OCI-M2 (cell line): Measurements from ENCODE around the gene DUSP19.

Source experiments
- DNase-seq: peaks from one replicate; lab custom pipeline; 2025; ENCODE audit not compliant: unreplicated experiment; lab: John Stamatoyannopoulos, UW

Gene DUSP19

GRCh38 chr2:183124222-183124956, 45.8 kb downstream of the DUSP19 start, which contains the start of gene NUP35:
Gene NUP35, plus strand, starts transcription at chr2:183124443. Its CDS starts 15 bp downstream, at chr2:183124458.
- DNase-seq = peak; percentile 75

DNA sequence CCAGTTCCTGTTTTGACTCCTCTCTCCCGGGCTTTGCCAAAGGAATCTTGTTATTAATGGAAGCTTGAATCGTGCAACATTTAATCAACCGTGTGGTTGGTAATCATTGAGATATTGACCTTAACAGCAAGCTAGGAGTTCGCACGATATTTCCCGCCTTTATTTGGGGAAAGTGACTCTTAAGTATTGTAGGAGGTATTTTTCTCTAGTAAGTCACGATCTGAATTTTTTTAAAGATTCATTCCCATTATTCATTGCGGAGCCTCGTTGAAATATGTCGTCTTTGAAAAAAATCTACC, 46.4 kb downstream of the DUSP19 start:
- DNase-seq = no peak

DNA sequence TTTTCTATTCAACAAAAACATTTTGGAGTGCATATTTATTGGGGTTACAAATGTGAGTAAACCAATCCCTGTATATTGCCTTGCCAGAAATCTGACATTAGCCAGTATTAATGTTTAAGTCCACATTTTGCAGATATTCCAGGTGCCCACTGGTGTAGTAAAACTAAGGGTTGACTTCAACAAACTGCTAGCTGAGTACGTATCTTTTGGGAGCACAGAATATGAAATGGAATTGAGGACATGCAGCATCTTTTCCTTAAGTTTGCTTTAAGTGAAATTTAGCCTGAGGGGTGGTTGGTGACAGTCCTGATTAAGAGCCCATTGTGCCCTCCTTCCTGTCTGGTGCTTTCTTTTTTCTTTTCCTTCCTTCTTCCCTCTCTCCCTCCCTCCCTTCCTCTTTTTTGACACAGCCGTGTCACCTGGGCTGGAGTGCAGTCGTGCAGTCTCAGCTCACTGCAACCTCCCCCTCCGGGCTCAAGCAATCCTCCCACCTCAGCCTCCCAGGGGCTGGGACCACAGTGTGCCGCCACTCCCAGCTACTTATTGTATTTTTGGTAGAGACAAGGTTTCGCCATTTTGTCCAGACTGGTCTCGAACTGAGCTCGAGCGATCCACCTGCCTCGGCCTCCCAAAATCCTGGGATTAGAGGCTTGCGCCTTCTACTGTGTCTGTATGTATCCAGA, 47.3 kb downstream of the DUSP19 start:
- DNase-seq = no peak

- no peak for DNase-seq
These were observed 48.1 kb downstream of the DUSP19 start for GRCh38 chr2:183126635-183127034.

DNA sequence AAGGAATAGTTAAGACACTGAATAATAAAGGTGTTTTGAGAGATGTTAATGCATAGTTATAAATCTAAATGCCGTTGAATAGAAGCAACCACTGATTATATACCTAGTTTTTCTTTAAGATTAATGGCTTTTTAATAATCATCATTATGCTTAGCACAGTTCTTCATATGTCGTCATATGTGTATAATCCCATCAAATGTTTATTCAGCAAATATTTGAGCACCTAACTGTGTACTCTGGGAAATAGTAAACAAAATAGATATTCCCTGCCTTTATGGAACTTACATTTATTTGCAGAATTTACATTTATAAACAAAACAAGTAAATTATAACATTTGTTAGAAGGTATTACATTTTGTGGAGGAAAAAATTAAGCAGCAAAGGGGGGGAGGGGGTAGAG, 55.5 kb downstream of the DUSP19 start:
- DNase-seq = no peak

GRCh38 chr2:183148955-183149354, 70.4 kb downstream of the DUSP19 start:
- DNase-seq = no peak

DNA sequence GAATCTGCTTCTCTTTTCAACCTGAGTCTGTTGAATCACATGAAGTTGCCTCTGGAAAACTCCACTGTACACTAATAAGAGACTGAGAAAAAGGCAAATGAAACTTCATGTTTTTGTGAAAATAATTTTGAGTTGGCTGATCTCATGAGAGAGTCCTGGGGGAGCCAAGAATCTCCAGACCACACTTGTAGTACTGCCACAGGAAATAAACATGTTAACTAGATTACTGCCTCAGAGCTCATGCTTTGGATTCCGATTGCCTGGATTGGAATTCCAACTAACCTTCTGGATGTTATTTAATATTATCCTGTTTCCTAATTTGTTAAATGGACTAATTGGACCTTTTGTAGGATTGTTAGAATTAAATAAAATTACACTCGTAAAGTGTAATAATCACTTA, 70.9 kb downstream of the DUSP19 start:
- DNase-seq = no peak
